Bronchial epithelial cell (primary cell): ENCODE data around the gene TEX29. TPM values are rescaled to one million over a fixed set of nuclear protein-coding genes. Genes with fewer than 3 reads are reported as not detected.
A peak's percentile ranks its signal among the peaks of the same experiment; 100 is the strongest.

Experiments used
- DNase-seq: peaks from one replicate; pipeline ENCODE4 v3.0.0-alpha.2; 2010; ENCODE audit warnings: low read depth
- FAIRE-seq: peaks from 2 replicates; lab custom pipeline; 2011; peaks lifted over from hg19 to GRCh38; lab: Jason Lieb, UNC
- H3K27me3 ChIP-seq: 2 replicates; pipeline ENCODE4 v1.5.1; 2011; ENCODE audit warnings: low read length; ENCODE audit not compliant: control insufficient read depth, insufficient read depth
- H3K36me3 ChIP-seq: 2 replicates; pipeline ENCODE4 v1.5.1; 2011; ENCODE audit warnings: low read length; ENCODE audit not compliant: control insufficient read depth, insufficient read depth
- H3K4me3 ChIP-seq: 2 replicates; pipeline ENCODE4 v1.5.1; 2011; ENCODE audit warnings: mild to moderate bottlenecking, low read depth, low read length, control low read depth
- total RNA-seq: library from RNA; depleted of rRNA; stranded (reverse); fragments of >200 nt; gene quantifications from 2 replicates; pipeline ENCODE4 v1.2.1, GENCODE V29; 2014
- TF ChIP-seq, protein P1 (sequence below): IDR thresholded peaks from 2 replicates; pipeline ENCODE4 v1.5.1; 2011; ENCODE audit warnings: mild to moderate bottlenecking, moderate library complexity, low read length, control low read depth, inconsistent platforms; ENCODE audit not compliant: insufficient read depth, severe bottlenecking

The TEX29 gene
- total RNA-seq, 1 donor from 2014 or later = not detected

DNA sequence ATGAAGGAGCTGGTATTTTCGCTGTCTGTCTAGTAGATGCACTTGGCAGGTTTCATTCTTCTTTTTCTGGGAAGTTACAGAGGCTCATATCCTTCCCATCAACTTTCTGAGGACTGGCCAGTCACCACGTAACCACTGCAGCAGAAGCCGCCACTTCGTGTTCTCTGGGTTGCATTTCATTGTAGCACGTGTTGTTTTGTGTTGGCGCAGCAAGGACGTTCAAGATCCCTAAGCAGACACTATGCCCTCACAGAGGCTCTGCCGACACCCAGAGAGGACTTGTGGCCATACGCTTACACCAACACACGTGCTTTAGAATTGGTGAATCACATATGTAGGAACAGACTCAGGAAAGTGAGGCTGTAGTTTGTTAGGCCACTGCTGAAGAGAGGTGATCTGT, 42.2 kb upstream of the TEX29 start:
- FAIRE-seq (no peak), DNase-seq (no peak)
- no peaks in the 10 kb centered on the region for H3K27me3 ChIP-seq
- H3K4me3 ChIP-seq = no peak overlapping the region
- H3K36me3 ChIP-seq = peaks cover 11% of the 10 kb centered on the region
- TF ChIP-seq, protein P1, sequence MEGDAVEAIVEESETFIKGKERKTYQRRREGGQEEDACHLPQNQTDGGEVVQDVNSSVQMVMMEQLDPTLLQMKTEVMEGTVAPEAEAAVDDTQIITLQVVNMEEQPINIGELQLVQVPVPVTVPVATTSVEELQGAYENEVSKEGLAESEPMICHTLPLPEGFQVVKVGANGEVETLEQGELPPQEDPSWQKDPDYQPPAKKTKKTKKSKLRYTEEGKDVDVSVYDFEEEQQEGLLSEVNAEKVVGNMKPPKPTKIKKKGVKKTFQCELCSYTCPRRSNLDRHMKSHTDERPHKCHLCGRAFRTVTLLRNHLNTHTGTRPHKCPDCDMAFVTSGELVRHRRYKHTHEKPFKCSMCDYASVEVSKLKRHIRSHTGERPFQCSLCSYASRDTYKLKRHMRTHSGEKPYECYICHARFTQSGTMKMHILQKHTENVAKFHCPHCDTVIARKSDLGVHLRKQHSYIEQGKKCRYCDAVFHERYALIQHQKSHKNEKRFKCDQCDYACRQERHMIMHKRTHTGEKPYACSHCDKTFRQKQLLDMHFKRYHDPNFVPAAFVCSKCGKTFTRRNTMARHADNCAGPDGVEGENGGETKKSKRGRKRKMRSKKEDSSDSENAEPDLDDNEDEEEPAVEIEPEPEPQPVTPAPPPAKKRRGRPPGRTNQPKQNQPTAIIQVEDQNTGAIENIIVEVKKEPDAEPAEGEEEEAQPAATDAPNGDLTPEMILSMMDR = no peak

DNA sequence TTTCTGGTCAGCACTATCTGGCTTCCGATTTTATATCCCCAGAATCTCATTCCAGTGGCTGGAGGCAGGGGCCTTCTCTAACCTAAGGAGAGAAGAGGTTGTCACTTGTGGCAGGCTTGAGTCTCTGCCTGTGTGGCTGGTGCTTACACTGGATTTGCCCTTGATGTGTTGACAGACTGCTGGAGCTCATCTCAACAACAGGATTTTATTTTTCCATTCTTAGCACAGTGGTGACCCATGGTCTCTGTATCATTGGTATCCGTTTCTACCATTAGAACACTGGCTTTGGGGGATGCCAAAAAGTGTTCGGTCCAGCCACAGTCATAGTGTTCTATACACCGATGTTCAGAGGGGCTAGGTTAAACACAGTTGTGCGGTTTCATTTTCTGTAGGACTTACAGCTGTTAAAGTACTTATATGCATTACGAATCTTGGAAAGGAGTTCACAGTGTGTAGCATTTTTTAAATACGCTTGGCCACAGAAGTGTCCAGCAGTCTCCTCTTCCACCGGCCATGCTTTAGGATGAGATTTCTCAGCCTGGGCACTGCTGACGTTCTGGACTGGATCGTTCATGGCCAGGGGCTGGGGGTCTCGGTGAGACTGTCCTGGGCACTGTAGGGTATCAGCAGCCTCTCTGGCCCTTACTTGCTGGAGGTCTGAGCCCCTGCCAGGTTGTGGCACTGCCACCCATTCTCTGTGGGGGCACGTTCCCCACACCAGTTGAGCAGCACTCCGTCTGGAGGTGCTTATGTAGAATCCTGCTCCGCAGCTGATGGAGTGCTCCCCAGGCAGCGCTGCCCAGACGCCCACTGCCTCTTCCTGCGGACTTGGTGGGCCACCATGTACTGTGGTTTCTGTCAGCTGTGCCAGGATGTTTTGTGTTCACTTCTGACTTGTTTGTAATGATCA, 41.4 kb upstream of the TEX29 start:
- no peak for DNase-seq
- Histone ChIP-seq H3K36me3 (peaks cover 14% of the 10 kb centered on the region), H3K4me3 (no peak overlapping the region), H3K27me3 (no peaks in the 10 kb centered on the region)
- TF ChIP-seq, protein P1 = no peak
- no peak for FAIRE-seq

DNA sequence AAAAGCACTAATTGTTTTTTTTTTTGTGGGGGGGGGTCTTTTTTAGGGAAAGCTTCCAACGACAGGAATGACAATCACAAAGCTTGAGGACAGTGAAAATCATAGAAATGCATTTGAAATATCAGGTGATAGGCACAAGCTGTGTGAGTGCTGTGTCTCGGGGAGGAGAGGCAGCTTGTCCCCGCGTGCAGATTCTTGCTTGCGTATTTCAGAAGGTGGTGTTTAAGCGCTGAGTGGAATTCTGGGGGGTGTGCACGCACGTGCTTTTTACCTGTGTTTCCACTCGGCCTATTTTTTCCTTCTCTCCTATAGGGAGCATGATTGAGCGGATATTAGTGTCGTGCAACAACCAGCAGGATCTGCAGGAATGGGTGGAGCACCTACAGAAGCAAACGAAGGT, 40.2 kb upstream of the TEX29 start:
- TF ChIP-seq, protein P1 = no peak
- DNase-seq (no peak), FAIRE-seq (no peak)
- Histone ChIP-seq H3K4me3 (no peak overlapping the region), H3K36me3 (peaks cover 15% of the 10 kb centered on the region), H3K27me3 (no peaks in the 10 kb centered on the region)

GRCh38 chr13:111280681-111281585, 39.5 kb upstream of the TEX29 start:
- TF ChIP-seq, protein P1 = no peak
- Histone ChIP-seq H3K27me3 (no peaks in the 10 kb centered on the region), H3K4me3 (no peak overlapping the region), H3K36me3 (peaks cover 13% of the 10 kb centered on the region)
- FAIRE-seq (no peak), DNase-seq (peak; percentile 30)

- FAIRE-seq (no peak), DNase-seq (peak; percentile 3)
- Histone ChIP-seq H3K36me3 (peaks cover 22% of the 10 kb centered on the region), H3K4me3 (no peak overlapping the region), H3K27me3 (no peaks in the 10 kb centered on the region)
- TF ChIP-seq, protein P1 = no peak
Observed at GRCh38 chr13:111281751-111282311, 38.6 kb upstream of the TEX29 start.
